ENCODE data around the gene HRH2.

The HRH2 gene

DNA sequence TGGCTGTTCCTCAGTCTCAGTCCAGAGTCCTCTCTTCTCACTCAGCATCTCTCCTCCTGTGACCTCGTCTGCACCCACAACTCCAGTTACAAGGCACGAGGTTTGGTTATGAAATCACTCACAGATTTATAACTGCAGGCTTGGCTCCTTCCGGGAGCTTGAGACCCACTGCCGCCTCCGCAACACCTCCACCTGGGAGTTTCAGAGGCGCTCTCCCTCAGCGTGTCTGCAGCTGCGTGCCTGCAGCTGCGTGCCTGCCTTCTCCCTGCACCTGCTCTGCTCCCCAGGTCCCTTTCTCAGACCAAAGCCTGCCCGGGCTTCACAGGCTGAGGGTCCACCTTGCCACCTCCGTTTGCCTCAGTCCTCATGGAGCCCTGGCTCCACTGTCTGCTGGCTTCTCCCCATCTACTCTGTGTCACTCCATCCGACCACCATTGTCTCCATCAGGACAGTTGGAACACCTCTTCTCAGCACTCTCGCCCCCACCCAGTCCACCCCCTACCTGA is 51.5 kb downstream of the HRH2 start:
- DNase-seq (ENCODE audit: extremely low read depth, low read depth), result no peak
- TF ChIP-seq, protein P1, sequence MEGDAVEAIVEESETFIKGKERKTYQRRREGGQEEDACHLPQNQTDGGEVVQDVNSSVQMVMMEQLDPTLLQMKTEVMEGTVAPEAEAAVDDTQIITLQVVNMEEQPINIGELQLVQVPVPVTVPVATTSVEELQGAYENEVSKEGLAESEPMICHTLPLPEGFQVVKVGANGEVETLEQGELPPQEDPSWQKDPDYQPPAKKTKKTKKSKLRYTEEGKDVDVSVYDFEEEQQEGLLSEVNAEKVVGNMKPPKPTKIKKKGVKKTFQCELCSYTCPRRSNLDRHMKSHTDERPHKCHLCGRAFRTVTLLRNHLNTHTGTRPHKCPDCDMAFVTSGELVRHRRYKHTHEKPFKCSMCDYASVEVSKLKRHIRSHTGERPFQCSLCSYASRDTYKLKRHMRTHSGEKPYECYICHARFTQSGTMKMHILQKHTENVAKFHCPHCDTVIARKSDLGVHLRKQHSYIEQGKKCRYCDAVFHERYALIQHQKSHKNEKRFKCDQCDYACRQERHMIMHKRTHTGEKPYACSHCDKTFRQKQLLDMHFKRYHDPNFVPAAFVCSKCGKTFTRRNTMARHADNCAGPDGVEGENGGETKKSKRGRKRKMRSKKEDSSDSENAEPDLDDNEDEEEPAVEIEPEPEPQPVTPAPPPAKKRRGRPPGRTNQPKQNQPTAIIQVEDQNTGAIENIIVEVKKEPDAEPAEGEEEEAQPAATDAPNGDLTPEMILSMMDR (IDR thresholded peaks at IDR 0.05; ENCODE audit: low read depth, low read length), result no peak

DNA sequence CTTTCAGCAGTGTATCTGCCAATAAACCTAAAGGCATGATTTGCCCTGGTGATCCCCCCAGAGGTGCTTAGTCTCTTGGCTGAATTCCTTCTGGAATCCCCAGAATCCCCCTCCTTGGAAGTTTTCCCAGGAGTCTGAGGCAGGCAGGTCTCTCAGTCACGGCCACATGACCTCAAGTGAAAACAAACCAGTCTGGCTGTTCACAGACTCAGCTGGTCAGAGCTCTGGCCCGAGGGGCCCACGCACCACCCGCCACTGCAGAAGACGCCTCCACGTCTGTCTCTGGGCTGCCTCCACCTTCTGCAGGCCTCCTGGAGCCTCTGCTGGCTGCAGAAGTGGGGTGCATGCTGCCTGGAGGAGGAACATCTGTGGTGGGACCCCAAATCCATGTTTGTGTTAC is 52.5 kb downstream of the HRH2 start:
- no peak for DNase-seq (ENCODE audit: extremely low read depth, low read depth)

DNA sequence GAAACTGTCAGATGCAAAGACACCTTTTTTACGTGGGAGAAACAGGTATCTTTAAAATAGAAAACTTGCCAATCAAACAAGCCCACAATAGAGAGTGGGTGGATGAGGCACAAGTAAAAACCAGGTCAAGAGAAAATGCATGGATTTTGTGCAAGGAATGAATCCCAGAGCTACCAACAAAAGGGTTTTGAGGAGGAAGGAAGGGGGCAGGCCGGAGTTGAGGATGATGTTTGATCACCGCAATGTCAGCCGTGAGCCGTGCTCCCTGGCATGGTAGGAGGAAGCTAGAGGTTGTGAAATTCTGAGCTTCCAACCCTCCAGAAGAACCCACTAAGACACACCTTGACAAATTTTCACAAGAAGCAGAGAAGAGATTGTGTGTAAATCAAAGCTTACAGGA is 53.2 kb downstream of the HRH2 start:
- TF ChIP-seq, protein P1 (IDR thresholded peaks at IDR 0.05; ENCODE audit: low read depth, low read length), result no peak

More for the DNA sequence above, 52.5 kb downstream of the HRH2 start:
- TF ChIP-seq, protein P1 (IDR thresholded peaks at IDR 0.05; ENCODE audit: low read depth, low read length), result no peak

DNA sequence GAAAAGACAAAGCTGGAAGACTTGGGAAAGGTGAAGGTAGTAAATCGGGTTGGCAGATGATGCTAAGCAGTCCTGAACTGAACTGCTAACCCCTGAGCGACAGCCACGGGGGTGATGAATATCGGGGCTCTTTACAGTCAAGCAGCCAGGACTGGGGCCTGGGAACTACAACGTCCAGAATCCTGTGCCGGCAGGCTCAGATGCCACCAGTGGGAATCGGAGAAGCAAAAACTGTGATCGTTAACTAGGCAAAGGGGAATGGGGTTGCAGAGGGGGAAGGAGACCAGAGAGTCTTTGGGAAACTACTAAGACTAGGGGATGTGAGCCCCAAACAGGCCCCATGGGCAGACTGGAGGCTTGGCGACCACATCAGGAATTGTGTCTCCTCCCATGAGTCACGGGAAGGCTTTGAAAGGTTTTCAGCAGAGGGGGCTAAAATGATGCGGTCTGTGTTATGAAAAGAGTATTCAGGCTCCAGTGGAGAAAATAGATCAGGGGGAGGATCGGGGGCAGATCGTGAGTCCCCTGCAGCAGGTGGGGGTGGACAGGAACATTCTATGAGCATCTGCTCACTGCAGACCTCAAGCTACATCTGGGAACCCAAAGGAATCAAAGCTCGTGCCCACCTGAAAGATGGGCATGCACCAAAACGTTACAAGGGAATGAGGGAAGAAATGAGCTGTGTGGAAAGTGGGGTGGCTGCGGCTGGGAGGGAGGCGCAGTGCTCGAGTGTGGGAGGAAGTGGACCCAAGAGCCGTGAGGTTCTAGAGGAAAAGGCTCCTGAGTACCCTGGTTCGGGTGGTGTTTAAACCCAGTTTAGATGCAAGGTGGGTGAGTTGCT is 53.8 kb downstream of the HRH2 start:
- TF ChIP-seq, protein P1 (IDR thresholded peaks at IDR 0.05; ENCODE audit: low read depth, low read length), result no peak
- DNase-seq (ENCODE audit: extremely low read depth, low read depth), result no peak

More for the DNA sequence above, 53.2 kb downstream of the HRH2 start:
- DNase-seq (ENCODE audit: extremely low read depth, low read depth), result no peak

DNA sequence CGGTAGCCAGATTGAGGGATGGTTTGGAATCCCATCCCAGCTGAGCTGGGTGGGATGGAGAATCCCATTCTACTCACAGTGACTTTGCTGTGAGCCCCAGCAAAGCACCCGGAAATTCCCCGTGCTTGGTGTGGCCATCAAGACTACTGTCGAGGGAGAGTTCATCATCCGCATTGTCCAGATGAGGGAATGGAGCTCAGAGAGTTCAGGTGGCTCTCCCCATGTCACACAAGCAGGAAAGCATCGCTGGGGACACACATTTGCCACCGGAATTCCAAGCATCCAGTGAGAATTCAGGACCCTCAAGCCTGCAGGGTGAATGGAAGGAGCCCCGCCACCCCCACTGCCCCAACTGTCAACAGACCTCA is 54.4 kb downstream of the HRH2 start:
- DNase-seq (ENCODE audit: extremely low read depth, low read depth), result no peak
- TF ChIP-seq, protein P1 (IDR thresholded peaks at IDR 0.05; ENCODE audit: low read depth, low read length), result no peak

DNA sequence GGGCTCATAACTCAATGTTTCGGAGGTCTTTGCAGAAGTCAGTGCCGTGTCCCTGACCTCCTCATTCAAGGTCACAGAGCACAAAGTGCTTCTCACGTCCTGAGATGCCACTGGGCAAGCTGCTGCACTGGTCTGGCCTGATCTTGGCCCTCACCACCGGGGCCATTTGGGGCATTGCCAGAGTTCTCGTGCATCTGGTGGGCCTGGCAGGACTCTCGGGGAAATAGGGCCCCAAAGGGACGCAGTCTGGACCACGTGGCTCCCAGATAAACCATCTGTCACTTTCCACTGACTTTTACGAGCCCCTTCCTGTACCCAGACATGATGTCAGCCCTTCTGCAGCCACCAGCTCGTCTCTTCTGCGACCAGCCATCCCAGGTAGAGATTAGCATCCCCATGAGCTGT is 54.8 kb downstream of the HRH2 start:
- no peak for DNase-seq (ENCODE audit: extremely low read depth, low read depth)
- TF ChIP-seq, protein P1 (IDR thresholded peaks at IDR 0.05; ENCODE audit: low read depth, low read length), result no peak

DNA sequence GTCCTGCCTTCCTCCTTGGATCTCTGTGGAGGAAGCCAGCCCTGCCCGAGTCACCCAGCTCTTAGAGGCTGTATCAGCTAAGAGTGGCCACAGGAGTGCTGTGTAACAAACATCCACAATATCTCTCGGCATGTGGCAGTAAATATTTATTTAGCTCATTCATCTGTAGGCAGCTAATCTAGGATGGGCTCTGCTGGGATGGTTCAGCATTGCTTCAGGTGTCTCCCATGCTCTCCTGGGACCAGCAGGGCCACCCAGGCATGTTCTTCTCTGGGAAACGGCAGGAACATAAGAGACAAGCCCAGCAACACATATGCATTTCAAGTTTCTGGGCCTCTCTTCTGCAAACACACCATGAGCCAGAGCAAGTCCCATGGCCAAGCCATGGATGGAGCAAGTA is 56.1 kb downstream of the HRH2 start:
- DNase-seq (ENCODE audit: extremely low read depth, low read depth), result no peak
- TF ChIP-seq, protein P1 (IDR thresholded peaks at IDR 0.05; ENCODE audit: low read depth, low read length), result no peak
